Measurements from ENCODE around the gene IFT80. TPM values are rescaled to one million over a fixed set of nuclear protein-coding genes. Genes with fewer than 3 reads are reported as not detected.
"Not testable (repeated sequence)": the region's sequence is repeated elsewhere in the genome, so short reads cannot be mapped to it uniquely, and the experiment has no call there.

Gene IFT80
- total RNA-seq, 2 experiments from 2014 or later, result 16.1 to 18.2 TPM

GRCh38 chr3:160365869-160366522 is 33.0 kb downstream of the IFT80 start:
- H3K36me3 ChIP-seq (ENCODE audit: insufficient read depth, low read length), result no peaks in the 10 kb centered on the region
- H3K27me3 Mint-ChIP-seq, result no peaks in the 10 kb centered on the region
- intact Hi-C loops (cut with DNase I, micrococcal nuclease), result loop anchor here in 1 of 2 experiments (10.0 kb wide), 1 partner anchor 49 kb away; no protein-coding TSS in a partner anchor
- no peak overlapping the region for H3K4me3 ChIP-seq (ENCODE audit: low read length)
- H3K36me3 Mint-ChIP-seq (ENCODE audit: low read depth), result peaks cover 45% of the 10 kb centered on the region
- H3K27me3 ChIP-seq (ENCODE audit: control insufficient read depth in 1 of 2, insufficient read depth in 2 of 2, low read length in 2 of 2), result no peaks in the 10 kb centered on the region
- H3K9me3 ChIP-seq (ENCODE audit: control insufficient read depth in 1 of 2, insufficient read depth in 1 of 2, low read length in 2 of 2), result no peaks in the 10 kb centered on the region
- no peak for DNase-seq
- ChIA-PET CTCF (no interaction called here), POLR2A (no interaction called here)
- no peak overlapping the region for H3K27ac Mint-ChIP-seq
- ATAC-seq (ENCODE audit: poor library complexity), result no peak
- H3K9me3 Mint-ChIP-seq, result no peaks in the 10 kb centered on the region
- no peaks in the 10 kb centered on the region for H3K4me1 ChIP-seq (ENCODE audit: insufficient read depth, low read length)
- no peak for TF ChIP-seq CTCF (IDR thresholded peaks at IDR 0.05)
- peaks cover 26% of the 10 kb centered on the region for H3K4me1 Mint-ChIP-seq (ENCODE audit: low read depth)
- H3K4me3 Mint-ChIP-seq, result no peak overlapping the region
- no peak overlapping the region for H3K27ac ChIP-seq (ENCODE audit: low read depth in 1 of 2, low read length in 2 of 2)

GRCh38 chr3:160362896-160363295 is 36.1 kb downstream of the IFT80 start:
- DNase-seq; CTCF ChIA-PET; H3K9me3 ChIP-seq (ENCODE audit: control insufficient read depth in 1 of 2, insufficient read depth in 1 of 2, low read length in 2 of 2); H3K4me1 ChIP-seq (ENCODE audit: insufficient read depth, low read length); H3K4me3 ChIP-seq (ENCODE audit: low read length); H3K9me3 Mint-ChIP-seq; H3K27ac ChIP-seq (ENCODE audit: low read depth in 1 of 2, low read length in 2 of 2); ATAC-seq (ENCODE audit: poor library complexity); H3K27ac Mint-ChIP-seq; H3K27me3 Mint-ChIP-seq; H3K4me1 Mint-ChIP-seq (ENCODE audit: low read depth); H3K36me3 ChIP-seq (ENCODE audit: insufficient read depth, low read length); POLR2A ChIA-PET; H3K27me3 ChIP-seq (ENCODE audit: control insufficient read depth in 1 of 2, insufficient read depth in 2 of 2, low read length in 2 of 2); H3K4me3 Mint-ChIP-seq: not testable (repeated sequence)
- H3K36me3 Mint-ChIP-seq (ENCODE audit: low read depth), result peaks cover 69% of the 10 kb centered on the region
- intact Hi-C loops (cut with DNase I, micrococcal nuclease), result loop anchor here in 1 of 2 experiments (10.0 kb wide), 1 partner anchor 52 kb away; no protein-coding TSS in a partner anchor

GRCh38 chr3:160355826-160356225 is 43.2 kb downstream of the IFT80 start:
- Mint-ChIP-seq H3K27ac (no peak overlapping the region), H3K36me3 (ENCODE audit: low read depth) (peaks cover 54% of the 10 kb centered on the region), H3K4me3 (no peak overlapping the region), H3K9me3 (no peaks in the 10 kb centered on the region), H3K4me1 (ENCODE audit: low read depth) (no peaks in the 10 kb centered on the region), H3K27me3 (no peaks in the 10 kb centered on the region)
- Histone ChIP-seq H3K4me1 (ENCODE audit: insufficient read depth, low read length) (no peaks in the 10 kb centered on the region), H3K27me3 (ENCODE audit: control insufficient read depth in 1 of 2, insufficient read depth in 2 of 2, low read length in 2 of 2) (no peaks in the 10 kb centered on the region), H3K27ac (ENCODE audit: low read depth in 1 of 2, low read length in 2 of 2) (no peak overlapping the region), H3K36me3 (ENCODE audit: insufficient read depth, low read length) (peaks cover 7% of the 10 kb centered on the region), H3K9me3 (ENCODE audit: control insufficient read depth in 1 of 2, insufficient read depth in 1 of 2, low read length in 2 of 2) (no peaks in the 10 kb centered on the region), H3K4me3 (ENCODE audit: low read length) (no peak overlapping the region)
- ATAC-seq (ENCODE audit: poor library complexity) (no peak), DNase-seq (no peak)
- no peak for TF ChIP-seq CTCF (IDR thresholded peaks at IDR 0.05)
- CTCF ChIA-PET, result no interaction called here
- POLR2A ChIA-PET, result no interaction called here
- intact Hi-C loops (cut with DNase I, micrococcal nuclease), result no loop called here

- no peaks in the 10 kb centered on the region for H3K9me3 ChIP-seq (ENCODE audit: control insufficient read depth in 1 of 2, insufficient read depth in 1 of 2, low read length in 2 of 2)
- H3K4me1 Mint-ChIP-seq (ENCODE audit: low read depth), result no peaks in the 10 kb centered on the region
- ATAC-seq (ENCODE audit: poor library complexity) (no peak), DNase-seq (no peak)
- no peak for TF ChIP-seq CTCF (IDR thresholded peaks at IDR 0.05)
- no peaks in the 10 kb centered on the region for H3K27me3 Mint-ChIP-seq
- no peaks in the 10 kb centered on the region for H3K27me3 ChIP-seq (ENCODE audit: control insufficient read depth in 1 of 2, insufficient read depth in 2 of 2, low read length in 2 of 2)
- ChIA-PET POLR2A (no interaction called here), CTCF (no interaction called here)
- intact Hi-C loops (cut with DNase I, micrococcal nuclease), result no loop called here
- H3K36me3 Mint-ChIP-seq (ENCODE audit: low read depth), result peaks cover 14% of the 10 kb centered on the region
- no peak overlapping the region for H3K4me3 ChIP-seq (ENCODE audit: low read length)
- H3K27ac ChIP-seq (ENCODE audit: low read depth in 1 of 2, low read length in 2 of 2), result no peak overlapping the region
- no peaks in the 10 kb centered on the region for H3K36me3 ChIP-seq (ENCODE audit: insufficient read depth, low read length)
- no peaks in the 10 kb centered on the region for H3K4me1 ChIP-seq (ENCODE audit: insufficient read depth, low read length)
- no peaks in the 10 kb centered on the region for H3K9me3 Mint-ChIP-seq
- no peak overlapping the region for H3K4me3 Mint-ChIP-seq
- H3K27ac Mint-ChIP-seq, result no peak overlapping the region
Observed at GRCh38 chr3:160346511-160346910, 52.5 kb downstream of the IFT80 start.
